ELF-1 (cell line): Measurements from ENCODE around the gene OSBPL5.

ENCODE experiments used
- DNase-seq: peaks from one replicate; pipeline ENCODE4 v3.0.0-alpha.2; 2016; ENCODE audit warnings: low read depth, low spot score

Gene OSBPL5

GRCh38 chr11:3198815-3199214 is 33.7 kb upstream of the OSBPL5 start:
- DNase-seq: no peak

- no peak for DNase-seq
Observed at GRCh38 chr11:3197878-3198528, 32.9 kb upstream of the OSBPL5 start.

DNA sequence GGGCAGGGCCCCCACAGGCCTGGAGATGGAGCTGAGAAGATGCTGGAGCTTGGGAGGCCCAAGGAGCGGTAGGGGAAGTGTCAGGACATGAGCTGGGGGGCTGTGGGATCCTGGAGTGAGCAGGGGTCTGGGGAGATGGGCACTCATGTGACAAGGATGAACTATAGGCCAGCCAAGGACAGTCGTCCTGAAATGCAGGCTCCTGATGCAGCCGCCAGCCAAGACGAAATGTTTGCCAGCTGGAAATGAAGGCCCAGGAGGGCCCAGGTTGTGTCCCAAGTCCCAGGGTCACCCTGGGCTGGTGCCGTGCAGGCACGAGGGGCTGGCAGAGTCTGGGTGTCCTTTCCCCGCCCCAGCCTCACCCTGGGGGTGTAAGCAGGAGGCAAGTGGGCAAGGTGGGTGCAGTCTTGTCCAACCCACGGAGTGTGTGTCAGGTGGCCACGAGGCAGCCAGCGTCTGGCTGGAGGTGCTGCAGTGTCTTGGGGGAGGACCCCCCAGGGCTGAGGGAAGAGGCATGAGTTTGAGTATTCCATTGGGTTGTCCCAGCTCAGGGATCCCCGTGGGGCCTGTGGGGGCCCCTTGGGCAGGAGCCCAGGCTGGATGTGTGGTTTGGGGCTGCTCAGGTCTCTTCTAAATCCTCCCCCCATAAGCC is 32.1 kb upstream of the OSBPL5 start:
- no peak for DNase-seq

DNA sequence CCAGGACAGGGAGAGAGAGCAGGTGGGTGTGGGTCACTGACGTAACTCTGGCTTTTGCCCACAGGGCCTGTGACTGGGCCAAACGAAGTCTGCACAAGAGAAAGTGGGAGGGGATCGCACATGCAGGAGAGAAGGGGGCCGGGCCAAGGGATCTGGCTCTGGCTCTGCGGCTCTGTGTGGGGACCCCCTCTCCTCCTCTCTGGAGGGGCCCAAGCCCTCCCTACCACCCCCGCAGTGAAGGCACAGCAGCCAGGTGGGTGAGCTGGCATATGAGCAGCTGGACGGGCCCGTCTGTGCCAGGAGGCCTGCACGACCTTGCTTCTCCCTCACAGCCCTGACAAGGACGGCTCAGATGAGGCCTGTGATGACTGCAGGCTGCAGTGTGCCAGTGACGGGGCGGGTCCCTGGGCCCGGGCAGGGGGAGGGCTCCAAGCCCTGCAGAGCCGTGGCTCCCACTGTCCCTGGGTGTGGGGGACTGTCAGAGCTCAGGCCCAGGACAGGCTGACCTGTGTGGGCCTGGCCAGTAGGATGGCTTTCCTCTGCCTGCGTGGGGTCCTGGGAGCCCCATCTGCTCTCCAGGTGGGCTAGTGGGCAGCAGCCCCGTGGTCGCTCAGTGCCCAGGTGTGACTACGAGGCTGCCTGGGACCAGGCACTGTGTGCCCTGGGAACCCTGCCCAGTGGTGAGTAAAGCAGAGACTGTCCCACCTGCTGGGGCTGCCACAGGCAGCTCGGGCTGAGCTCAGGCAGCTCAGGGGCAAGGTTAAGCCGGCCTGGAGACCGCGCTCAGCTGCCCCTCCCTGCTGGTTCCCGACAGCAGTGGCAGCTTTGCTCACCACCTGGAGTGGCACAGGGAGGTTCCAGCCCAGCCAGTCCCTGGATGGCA is 31.3 kb upstream of the OSBPL5 start:
- no peak for DNase-seq

DNA sequence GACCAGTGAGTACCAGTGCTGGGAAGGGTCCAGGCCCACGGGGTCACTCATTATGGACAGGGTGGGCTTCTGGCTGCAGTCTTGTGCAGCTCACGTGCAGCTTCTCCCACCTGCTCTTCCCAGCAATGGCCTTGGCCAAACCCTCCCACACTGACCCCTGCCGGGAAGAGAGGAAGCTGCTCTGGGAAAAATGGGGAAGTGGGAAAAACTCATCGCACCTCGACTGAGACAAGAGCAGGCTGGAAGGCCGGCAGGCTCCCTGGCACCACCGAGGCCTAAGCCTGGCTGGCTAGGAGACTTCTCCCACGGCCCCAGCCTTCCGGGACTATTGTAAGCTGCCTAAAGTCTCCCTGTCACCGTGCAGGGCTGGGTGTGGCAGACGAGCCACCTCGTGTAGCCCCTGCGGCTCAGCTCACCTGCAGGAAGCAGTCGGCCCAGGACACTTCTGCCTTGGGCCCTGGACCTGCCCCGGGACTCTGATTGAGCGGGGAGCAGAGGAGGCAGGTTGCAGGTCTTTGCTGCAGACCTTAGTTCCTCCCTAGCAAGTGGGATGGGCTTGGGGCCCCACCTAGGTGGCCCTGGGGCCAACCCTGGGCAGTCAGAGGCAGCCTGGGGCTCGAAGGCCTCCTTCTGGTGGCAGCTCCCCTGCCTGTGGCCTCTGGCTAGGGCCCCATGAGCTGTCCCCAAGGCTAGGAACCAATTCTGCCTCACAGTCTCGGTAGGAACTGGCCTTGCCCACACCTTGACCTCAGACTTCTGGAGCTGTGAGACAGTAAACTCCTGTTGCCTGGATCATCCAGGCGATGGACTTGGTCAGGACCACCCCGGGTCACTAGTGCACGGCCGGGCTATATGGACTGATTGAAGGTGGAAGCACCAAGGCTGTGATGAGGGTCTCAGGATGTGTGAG is 30.4 kb upstream of the OSBPL5 start:
- peak; percentile 71 for DNase-seq

GRCh38 chr11:3194016-3194816 is 29.1 kb upstream of the OSBPL5 start:
- DNase-seq: no peak

GRCh38 chr11:3193373-3194015 is 28.4 kb upstream of the OSBPL5 start:
- DNase-seq: no peak

DNA sequence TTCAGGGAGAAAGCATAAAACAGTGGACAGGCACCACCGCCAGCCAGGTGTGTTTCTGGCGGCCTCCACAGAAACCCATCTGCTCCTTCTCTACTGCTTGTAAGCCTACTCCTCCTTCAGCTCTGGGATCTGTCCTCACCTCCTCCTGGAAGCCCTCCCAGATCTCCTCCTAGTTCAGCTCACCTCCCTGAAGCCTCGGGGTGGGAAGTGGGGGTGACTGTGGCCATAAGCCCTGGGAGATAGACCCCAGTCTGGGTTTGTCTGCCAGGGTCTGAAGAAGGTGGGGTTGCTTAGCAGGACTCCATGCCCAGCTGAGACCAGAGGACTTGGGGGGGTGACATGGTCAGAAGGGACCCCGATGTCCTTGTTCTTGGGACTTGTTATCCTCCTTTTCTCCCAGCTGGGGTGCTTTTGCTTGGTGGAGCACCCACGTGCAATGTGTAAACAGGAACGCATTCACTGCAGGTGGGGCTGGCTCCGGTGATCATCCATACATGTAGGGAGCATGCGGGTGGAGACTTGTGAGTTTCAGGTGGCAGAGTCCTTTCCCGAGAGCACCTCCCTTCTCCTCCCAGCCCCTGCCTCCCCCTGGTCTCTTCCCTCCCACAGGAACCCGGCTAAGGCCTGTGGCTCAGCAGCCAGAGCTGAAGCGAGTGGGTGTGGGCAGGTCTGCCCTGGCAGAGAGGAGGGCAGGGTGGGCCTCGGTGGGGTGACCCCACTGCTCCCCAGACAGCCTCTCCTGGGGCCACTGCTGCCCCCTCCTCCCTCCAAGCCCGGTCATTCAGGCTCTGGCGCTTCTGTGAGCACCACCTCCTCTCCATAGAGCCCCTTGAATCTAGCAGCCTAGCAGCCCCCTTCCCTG is 27.6 kb upstream of the OSBPL5 start:
- DNase-seq: no peak

GRCh38 chr11:3191586-3192324 is 26.6 kb upstream of the OSBPL5 start:
- DNase-seq: no peak

GRCh38 chr11:3190600-3190999 is 25.5 kb upstream of the OSBPL5 start:
- no peak for DNase-seq

- no peak for DNase-seq
Observed at GRCh38 chr11:3189886-3190583, 24.9 kb upstream of the OSBPL5 start.

DNA sequence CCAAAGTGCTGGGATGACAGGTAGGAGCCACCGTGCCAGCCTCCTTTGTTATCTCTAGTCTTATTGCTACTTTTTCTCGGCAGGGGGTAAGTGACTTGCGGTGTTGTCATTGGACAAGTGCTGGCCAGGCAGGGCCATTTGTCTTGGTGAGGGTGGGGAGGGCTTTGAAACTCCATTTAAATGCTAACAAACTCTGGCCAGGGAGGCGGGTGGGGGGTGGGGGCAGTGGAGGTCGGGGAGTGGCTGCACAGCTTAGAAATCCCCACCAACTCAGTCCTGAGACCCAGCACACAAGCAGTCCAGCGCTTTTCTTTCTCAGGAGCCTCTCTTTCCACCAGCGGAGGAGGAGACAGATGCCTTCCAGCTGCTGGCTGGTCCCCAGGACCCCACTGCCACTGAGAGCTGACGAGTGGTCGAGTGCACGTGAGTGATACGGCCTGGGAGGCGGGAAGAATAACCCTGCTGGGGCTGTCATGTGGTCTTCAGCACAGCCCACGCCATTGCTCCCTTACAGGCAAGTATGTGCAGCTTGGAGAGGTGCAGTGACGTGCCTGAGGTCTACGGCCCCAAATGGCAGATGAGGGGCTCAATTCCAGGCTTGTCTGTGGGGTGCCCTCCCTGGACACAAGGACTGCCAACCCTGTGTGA is 24.2 kb upstream of the OSBPL5 start:
- DNase-seq: peak; percentile 87

GRCh38 chr11:3188496-3189195 is 23.5 kb upstream of the OSBPL5 start:
- DNase-seq: no peak

DNA sequence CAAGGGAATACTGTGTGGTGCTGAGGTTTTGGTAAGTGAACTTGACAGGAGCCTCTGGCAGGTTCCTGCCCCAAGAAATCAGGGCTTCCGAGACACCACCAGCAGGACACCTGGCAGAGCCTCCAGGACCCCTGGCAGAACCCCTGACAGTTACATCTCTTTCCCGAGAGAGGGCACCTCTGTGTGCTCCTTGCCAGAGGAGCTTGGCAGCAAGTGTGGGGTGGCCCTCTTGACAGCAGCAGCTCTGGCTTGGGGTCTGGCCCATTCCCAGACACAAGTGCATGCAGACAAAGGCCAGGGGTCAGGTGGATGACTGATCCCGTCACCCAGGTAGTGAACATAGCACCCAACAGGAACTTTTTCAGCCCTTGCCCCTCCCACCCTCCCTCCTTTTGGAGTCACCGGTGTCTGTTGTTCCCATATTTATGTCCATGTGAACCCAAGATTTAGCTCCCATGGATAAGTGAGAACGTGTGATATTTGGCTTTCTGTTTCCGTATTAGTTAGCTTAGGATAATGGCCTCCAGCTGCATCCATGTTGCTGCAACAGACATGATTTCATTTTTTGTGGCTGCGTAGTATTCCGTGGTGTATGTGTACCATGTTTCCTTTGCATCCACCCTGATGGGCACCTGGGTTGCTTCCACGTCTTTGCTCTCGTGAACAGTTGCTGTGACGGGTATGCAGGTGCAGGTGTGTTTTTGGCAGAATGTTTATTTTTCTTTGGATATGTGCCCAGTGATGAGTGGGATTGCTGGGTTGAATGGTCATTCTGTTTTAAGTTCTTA is 21.2 kb upstream of the OSBPL5 start:
- no peak for DNase-seq

DNA sequence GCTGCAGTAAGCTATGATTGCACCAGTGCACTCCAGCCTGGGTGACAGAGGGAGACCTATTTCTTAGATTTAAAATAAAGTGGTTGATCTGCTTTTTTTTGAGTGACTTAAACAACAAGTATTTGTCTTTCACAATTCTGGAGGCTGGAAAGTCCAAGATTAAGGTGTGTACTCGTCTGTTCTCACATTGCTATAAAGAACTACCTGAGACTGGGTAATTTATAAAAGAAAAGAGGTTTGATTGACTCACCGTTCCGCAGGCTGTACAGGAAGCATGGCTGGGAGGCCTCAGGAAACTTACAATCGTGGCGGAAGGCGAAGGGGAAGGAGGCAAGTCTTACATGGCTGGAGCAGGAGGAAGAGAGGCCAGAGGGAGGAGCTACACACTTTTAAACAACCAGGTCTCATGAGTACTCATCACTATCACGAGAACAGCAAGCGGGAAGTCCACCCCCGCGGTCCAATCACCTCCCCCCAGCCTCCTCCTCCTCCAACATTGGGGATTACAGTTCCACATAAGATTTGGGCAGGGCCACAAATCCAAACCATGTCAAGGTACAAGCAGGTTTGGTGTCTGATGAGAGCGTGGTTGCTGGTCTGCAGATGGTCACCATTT is 19.7 kb upstream of the OSBPL5 start:
- no peak for DNase-seq

DNA sequence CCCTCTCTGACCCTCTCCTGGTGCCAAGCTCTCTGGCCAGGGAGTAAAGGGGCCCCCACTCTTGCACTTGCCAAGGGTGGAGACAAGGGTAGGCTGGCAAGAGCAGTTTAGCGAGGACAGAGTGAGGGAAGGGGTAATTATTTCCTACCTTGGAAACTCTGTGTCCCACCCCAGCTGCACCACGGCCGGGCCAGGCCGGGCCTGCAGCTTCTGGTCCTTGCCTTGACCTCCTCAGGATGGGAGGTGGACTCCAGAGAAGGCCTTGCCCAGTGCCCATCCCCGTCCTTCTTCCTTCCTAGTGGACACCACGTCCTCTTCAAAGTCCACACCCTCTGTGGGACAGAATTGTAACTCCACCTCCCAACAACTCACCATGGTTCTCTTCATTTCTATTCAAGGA is 18.4 kb upstream of the OSBPL5 start:
- DNase-seq: no peak
